Middle frontal gyrus (tissue), 1 donor: ENCODE results near the gene ABHD16A.

ENCODE experiments used
- DNase-seq: peaks from one replicate; pipeline ENCODE4 v3.0.0-alpha.2; 2015; ENCODE audit warnings: low spot score; ENCODE audit errors: extremely low spot score

Gene ABHD16A

DNA sequence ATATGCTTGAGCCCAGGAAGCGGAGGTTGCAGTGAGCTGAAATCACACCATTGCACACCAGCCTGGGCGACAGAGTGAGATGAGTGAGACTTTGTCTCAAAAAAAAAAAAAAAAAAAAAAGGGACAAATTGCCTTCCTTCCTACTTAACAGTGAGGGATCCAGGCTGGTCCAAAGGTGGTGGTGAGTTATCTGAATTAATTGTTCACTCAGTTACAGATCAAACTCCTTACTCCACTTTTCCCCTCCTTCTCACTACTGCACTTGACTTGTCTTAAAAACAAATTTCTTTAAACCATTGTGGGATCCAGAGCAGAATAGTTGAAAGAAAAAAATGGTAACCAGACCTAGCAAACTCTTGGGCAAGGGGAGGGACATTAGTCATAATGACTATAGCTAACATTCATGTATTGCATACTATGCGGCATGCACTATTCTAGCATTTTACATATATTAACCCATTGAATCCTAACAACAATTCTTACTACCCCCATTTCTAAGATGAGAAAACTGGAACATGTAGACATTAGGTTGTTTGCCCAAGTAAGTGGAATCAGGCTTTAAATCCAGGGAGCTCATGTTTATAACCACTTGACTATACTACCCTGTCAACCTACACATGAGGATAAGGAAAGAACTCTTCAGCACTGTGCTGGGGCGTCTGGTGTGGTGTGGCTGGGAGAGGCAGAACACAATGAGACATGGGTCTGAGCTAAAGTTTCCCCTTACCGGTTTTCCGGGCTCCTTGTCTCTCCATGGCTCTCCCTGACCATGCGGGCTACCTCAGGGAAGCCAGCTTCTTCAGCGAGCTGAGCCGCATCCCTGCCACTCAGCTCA, 39.8 kb downstream of the ABHD16A start:
- DNase-seq: no peak

DNA sequence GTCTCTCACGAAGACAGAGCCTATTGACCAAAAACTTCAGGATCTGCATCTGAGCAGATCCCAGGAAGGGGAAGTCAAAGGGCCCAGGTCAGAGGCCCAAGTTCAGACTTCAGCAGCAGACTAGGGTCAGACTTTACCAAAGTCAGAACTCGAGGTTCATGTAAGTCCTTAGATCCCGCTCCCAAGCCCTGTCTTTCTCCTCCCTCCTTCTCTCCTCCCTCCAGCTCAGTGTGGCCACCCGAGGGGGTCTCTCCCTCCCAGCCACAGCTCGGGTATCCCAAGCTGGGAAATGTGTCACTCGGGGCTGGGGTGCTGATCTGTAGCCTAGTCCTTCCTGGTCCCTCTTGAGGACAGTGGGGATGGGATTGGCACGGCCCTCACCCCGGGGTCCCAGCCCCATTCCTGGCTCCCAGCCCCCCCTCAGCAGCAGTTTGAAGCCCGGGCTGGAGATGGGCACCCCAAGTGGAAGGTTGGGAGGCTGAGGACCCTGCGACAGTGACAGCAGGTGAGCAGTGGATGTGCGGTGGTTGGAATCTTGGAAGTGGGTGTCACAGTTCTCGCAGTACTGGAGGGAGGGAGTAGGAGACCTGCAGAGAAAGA, 40.9 kb downstream of the ABHD16A start:
- no peak for DNase-seq

DNA sequence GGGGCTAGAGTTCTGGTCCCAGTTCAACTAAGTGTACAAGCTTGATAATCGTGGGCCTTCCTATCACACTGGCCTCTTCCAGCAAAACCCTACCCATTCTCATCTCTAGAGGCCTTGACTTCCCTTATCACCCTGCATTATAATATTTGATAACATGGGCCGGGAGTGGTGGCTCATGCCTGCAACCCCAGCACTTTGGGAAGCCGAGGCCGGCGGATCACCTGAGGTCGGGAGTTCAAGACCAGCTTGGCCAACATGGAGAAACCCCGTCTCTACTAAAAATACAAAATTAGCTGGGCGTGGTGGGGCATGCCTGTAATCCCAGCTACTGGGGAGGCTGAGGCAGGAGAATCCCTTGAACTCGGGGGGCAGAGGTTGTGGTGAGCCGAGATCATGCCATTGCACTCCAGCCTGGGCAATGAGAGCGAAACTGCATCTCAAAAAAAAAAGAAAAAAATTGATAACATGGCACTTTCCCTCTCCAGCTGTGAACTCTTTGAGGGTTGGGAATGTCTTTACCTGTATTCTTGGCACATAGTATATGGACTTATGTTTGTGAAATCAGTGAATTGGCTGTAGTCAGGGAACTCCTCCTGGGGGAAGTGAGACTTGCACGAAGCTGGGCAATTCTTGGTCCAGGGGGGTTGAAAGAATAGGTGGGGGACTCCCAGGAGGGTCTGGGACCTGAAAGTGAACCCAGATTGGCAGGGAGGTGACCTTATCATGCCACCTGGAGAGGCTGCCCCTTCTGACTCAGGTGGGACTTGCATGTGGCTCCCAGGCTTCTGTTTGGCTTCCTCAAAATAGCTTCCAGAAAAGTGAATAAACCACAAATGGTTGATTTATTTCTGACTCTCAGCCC, 41.6 kb downstream of the ABHD16A start:
- DNase-seq: no peak

DNA sequence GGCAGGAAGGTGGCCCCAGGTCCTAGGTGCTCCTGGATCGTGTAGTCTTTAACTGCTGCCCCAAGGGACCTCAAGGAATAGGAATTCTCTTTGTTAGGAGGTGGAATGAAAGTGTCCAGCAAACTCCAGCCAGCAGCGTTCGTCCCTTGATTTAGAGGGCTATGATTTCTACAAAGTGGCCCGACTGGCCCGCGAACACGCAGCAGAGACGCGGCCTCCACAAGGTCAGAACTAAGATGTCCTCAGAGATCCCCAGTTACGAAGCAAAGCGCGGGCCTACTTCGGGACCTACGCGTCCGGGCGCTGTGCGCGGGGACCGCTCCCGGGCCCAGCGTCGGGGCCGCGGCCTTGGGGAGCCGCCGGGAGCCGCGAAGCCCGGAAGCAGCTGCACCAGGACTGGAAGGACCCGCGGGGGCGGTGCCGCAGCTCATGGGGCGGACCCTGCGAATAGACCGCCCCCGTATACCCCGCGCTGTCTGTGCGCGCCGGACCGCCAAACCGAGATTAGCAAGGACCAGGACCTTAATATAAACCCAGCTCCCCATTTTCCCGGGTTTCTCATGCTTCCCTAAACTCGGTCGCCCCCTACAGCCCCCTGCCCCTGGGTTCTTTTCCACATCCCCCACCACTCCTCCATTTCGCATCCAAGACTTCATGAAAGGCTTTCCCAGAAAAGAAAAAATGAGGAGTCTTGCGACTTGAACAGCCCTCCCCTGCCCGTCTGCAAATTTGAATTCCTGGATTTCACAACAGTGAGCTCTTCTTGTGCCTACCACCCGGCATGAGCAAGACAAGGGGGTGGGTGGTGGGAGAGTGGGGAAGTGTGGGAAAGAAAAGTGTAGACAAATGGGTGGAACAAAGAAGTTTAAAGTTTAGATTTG, 42.5 kb downstream of the ABHD16A start, which contains the start of gene C6orf47:
Gene C6orf47 (minus strand): TSS at position 398 of the 881 bp plus-strand sequence. CDS start 831 bp downstream, outside the sequence.
- DNase-seq: peak; percentile 63

- DNase-seq: no peak
Observed at GRCh38 chr6:31659649-31660380, 43.3 kb downstream of the ABHD16A start.

DNA sequence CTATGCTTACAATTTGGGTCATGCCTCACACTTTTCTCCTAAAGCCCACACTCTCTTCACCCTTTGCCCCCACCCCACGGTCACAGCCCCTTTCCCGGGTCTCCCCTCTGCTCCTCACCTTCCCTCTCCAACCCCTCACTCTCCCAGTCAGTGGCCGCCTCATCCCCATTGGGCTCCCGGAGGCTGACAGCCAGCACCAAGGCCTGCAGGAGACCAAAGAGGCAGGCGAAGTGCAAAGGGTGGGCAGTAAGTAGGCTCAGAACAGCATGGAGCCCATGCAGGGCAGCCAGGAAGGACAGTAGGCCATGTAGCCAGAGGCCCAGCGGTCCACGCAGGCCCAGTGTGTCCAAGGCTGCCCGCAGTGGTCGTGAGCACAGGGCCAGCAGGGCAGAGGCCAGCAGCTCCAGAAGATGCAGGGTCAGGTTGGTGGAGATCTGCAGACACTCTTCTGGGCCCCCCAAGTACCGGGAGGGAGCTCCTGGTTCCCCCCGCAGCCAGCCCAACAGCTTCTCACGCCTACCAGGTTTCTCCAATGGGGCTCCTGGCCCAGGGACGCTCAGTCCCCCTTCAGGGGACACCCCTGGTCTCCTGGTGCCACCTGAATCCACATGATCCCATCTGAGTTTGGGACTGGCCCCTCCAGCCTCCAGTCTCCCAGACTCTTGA, 44.0 kb downstream of the ABHD16A start:
- DNase-seq: no peak

DNA sequence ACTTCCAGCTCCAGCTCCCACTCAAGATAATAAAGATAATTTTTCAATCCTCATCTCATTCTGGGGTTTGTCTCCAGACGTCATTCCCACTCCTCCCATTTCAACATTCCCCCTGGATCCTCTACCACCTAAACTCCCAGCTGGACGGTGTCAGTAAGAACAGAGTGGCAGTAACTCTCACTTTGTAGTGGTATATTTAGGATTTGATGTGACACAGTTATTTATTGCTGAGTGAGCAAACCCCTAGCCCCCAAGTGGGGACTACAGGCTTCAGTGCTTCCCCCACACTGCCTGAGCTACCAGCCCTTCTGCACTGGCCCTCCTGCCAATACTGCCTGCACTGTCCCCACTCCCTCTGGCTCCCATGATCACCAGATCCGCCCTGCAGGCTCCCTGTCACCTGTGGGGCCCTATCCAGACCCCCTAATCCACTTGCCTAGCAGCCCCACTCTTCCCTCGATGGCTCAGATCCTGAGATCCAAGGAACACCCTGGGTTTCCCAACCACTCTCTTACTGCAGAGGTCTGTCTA, 44.9 kb downstream of the ABHD16A start:
- DNase-seq: no peak

- DNase-seq: no peak
Observed at GRCh38 chr6:31657406-31658157, 45.5 kb downstream of the ABHD16A start.

GRCh38 chr6:31655349-31656237, 47.5 kb downstream of the ABHD16A start, which contains the start of gene APOM:
TSS of gene APOM (plus strand) at chr6:31655894. CDS start at chr6:31655967, 73 bp downstream.
- no peak for DNase-seq

DNA sequence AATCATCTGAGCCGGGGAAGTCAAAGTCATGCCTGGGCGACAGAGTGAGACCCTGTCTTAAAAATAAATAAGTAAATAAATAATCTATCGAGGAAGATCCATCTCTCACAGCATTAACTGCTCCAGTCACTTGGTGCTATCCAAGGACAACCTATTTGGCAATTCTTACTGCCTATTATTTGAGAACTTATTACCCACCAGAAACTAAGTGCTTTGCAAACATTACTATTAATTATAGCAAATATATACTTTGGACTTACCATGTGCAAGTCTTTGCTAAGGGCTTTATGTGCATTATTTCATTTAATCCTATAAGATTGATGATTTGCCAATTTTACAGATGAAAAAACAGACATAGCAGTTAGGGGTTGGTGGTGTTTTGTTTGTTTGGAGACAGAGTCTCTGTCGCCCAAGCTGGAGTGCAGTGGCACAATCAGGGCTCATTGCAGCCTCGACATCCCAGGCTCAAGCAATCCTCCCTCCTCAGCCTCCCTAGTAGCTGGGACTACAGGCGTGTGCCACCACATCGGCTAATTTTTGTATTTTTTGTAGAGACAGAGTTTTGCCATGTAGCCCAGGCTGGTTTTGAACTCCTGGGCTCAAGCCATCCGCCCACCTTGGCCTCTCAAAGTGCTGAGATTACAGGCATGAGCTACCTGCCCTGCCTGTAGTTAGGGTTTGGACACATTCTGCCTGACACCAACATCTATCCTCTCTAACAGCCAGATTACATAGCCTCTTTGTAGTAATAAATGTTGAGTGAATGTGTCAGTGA, 48.4 kb downstream of the ABHD16A start:
- DNase-seq: no peak

DNA sequence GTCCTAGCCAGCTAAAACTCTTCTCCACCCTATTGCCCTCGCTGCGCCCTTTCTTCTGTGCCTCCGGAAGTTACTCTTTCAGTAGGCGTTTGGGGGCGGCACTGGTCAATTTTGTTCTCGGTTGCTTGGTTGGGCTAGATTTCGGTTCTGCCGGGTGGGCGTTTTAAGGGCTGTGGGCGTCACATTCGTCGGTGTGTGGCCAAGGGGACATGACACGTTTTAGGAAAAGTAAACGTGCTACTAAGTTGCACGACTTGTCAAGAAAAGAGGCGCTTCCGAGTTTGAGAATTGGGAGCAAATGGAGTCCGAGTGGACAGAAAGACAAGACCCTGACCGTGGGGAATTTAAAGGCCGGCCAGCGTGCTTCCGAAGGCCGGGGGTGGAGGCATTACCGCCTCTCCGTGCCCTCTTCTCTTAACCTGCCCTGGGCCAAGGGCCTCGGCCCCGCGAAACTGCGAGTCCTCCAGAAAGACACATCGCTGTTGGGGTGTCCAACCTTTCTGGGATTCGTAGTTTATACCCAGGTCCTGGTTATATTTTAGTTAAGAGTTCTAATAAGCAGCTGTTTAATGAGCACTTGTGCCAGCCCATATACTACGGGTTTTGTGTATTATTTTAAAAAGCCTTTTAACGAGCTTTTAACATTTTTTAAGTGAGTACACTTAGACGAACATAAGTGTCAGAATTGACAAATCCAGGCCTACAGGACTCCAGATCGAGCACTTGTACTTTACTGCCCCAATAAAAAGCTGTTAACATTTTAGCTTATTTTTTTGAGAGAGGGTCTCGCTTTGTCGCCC, 50.0 kb downstream of the ABHD16A start:
- DNase-seq: peak; percentile 81

- peak; percentile 6 for DNase-seq
Observed at GRCh38 chr6:31651602-31652191, 51.4 kb downstream of the ABHD16A start.

DNA sequence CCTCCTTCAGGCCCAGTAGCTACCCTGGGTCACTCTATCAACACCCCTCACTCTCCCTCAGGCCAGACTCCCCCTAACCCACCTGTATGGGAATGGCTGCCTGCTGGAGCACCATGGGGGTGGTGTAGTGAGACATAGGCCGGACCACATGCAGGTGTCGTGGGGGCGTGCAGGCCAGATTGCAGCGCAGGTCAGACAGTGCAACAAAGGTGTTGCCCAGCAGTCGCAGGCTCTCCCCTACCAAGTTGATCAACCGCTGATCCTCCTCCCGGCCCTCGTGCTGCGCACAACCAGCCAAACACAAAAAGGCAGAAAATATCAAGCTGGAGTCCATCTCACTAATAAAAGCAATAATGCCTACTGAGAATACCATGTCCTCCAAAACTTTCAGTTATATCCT, 57.8 kb downstream of the ABHD16A start:
- no peak for DNase-seq

- no peak for DNase-seq
Observed at GRCh38 chr6:31643818-31644454, 59.2 kb downstream of the ABHD16A start.
